ENCODE data around the gene RIBC2. TPM values are rescaled to one million over a fixed set of nuclear protein-coding genes. Genes with fewer than 3 reads are reported as not detected.

The RIBC2 gene
- total and polyA plus RNA-seq, 8 donors, result 4.3 to 12.1 (median 8.9) TPM

- no peak for ATAC-seq
- no peak overlapping the region for H3K27ac ChIP-seq
These were observed 52.1 kb downstream of the RIBC2 start for GRCh38 chr22:45465633-45466032.

GRCh38 chr22:45468872-45469271 lies 55.4 kb downstream of the RIBC2 start:
- no peaks in the 10 kb centered on the region for H3K36me3 ChIP-seq
- DNase-seq (no peak), ATAC-seq (no peak)
- no peaks in the 10 kb centered on the region for H3K4me1 ChIP-seq
- H3K4me3 ChIP-seq, result no peak overlapping the region
- TF ChIP-seq, protein P1, sequence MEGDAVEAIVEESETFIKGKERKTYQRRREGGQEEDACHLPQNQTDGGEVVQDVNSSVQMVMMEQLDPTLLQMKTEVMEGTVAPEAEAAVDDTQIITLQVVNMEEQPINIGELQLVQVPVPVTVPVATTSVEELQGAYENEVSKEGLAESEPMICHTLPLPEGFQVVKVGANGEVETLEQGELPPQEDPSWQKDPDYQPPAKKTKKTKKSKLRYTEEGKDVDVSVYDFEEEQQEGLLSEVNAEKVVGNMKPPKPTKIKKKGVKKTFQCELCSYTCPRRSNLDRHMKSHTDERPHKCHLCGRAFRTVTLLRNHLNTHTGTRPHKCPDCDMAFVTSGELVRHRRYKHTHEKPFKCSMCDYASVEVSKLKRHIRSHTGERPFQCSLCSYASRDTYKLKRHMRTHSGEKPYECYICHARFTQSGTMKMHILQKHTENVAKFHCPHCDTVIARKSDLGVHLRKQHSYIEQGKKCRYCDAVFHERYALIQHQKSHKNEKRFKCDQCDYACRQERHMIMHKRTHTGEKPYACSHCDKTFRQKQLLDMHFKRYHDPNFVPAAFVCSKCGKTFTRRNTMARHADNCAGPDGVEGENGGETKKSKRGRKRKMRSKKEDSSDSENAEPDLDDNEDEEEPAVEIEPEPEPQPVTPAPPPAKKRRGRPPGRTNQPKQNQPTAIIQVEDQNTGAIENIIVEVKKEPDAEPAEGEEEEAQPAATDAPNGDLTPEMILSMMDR (IDR thresholded peaks at IDR 0.05), result no peak
- intact Hi-C loops (cut with DNase I), result no loop called here
- H3K9me3 ChIP-seq, result no peaks in the 10 kb centered on the region
- H3K27ac ChIP-seq, result no peak overlapping the region
- H3K27me3 ChIP-seq, result no peaks in the 10 kb centered on the region

More at GRCh38 chr22:45465633-45466032, 52.1 kb downstream of the RIBC2 start:
- intact Hi-C loops (cut with DNase I), result no loop called here
- TF ChIP-seq, protein P1 (IDR thresholded peaks at IDR 0.05), result no peak
- H3K27me3 ChIP-seq, result no peaks in the 10 kb centered on the region
- DNase-seq, result no peak
- H3K4me3 ChIP-seq, result no peak overlapping the region
- H3K36me3 ChIP-seq, result no peaks in the 10 kb centered on the region
- H3K9me3 ChIP-seq, result no peaks in the 10 kb centered on the region
- no peaks in the 10 kb centered on the region for H3K4me1 ChIP-seq

GRCh38 chr22:45469281-45470073 lies 56.0 kb downstream of the RIBC2 start:
- Histone ChIP-seq H3K27me3 (no peaks in the 10 kb centered on the region), H3K4me3 (no peak overlapping the region), H3K4me1 (no peaks in the 10 kb centered on the region), H3K27ac (no peak overlapping the region), H3K9me3 (no peaks in the 10 kb centered on the region), H3K36me3 (no peaks in the 10 kb centered on the region)
- DNase-seq, result peak in 1 of 4 donors; percentile 1
- intact Hi-C loops (cut with DNase I), result no loop called here
- TF ChIP-seq, protein P1 (IDR thresholded peaks at IDR 0.05), result no peak
- ATAC-seq, result no peak

GRCh38 chr22:45470871-45471270 lies 57.4 kb downstream of the RIBC2 start:
- no peaks in the 10 kb centered on the region for H3K27me3 ChIP-seq
- H3K9me3 ChIP-seq, result no peaks in the 10 kb centered on the region
- H3K27ac ChIP-seq, result no peak overlapping the region
- intact Hi-C loops (cut with DNase I), result no loop called here
- ATAC-seq, result no peak
- DNase-seq, result peak in 1 of 4 donors; percentile 18
- H3K4me1 ChIP-seq, result no peaks in the 10 kb centered on the region
- no peaks in the 10 kb centered on the region for H3K36me3 ChIP-seq
- TF ChIP-seq, protein P1 (IDR thresholded peaks at IDR 0.05), result no peak
- no peak overlapping the region for H3K4me3 ChIP-seq

DNA sequence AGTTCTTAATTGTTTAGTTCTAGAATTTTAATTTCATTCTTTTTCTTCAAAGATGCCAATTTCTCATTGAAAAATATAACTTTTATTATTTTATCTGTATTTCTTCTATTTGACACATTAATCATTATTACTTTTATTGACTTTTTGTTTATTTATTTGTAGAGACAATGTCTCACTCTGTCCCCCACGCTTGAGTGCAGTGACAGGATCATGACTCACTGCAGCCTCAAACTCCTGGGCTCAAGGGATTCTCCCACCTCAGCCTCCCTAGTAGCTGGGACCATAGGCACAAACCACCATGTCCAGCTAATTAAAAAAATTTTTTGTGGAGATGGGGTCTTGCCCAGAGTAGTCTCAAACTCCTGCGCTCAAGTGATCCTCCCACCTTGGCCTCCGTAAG lies 58.9 kb downstream of the RIBC2 start:
- ATAC-seq (no peak), DNase-seq (no peak)
- Histone ChIP-seq H3K4me1 (no peaks in the 10 kb centered on the region), H3K9me3 (no peaks in the 10 kb centered on the region), H3K27me3 (peaks cover 0 to 8% of the 10 kb centered on the region in 2 donors), H3K36me3 (no peaks in the 10 kb centered on the region), H3K4me3 (no peak overlapping the region), H3K27ac (no peak overlapping the region)
- intact Hi-C loops (cut with DNase I), result no loop called here
- TF ChIP-seq, protein P1 (IDR thresholded peaks at IDR 0.05), result no peak
